Caco-2 (cell line): ENCODE results near the gene ANO6. TPM values are rescaled to one million over a fixed set of nuclear protein-coding genes. Genes with fewer than 3 reads are reported as not detected.
A peak's percentile ranks its signal among the peaks of the same experiment; 100 is the strongest.
"Not testable (repeated sequence)": the region's sequence is repeated elsewhere in the genome, so short reads cannot be mapped to it uniquely, and the experiment has no call there.

Experiments
- BruUV-seq: library from RNA; stranded (reverse); fragments of 400-500 nt; replicated peaks from 2 replicates; lab custom pipeline; 2021; lab: Mats Ljungman, UMichigan
- CTCF ChIA-PET: fragments of 300-600 bp; sonication (Branson Sonifier 250); formaldehyde crosslinking; loops from one replicate; lab custom pipeline; 2022; ENCODE audit warnings: antibody characterized with exemption; lab: Charles Lee
- POLR2A ChIA-PET: fragments of 300-600 bp; sonication (Branson Sonifier 250); formaldehyde crosslinking; loops from one replicate; lab custom pipeline; 2022; ENCODE audit warnings: antibody characterized with exemption; lab: Charles Lee
- DNase-seq, 2 experiments: peaks; one replicate each; pipeline versions ENCODE4 v3.0.0 to v3.0.0-alpha.2; 2020 to 2022
- H3K27me3 ChIP-seq: replicated peaks from 2 replicates; pipeline ENCODE4 v1.6.0; 2011; ENCODE audit warnings: low read length; ENCODE audit not compliant: control insufficient read depth, insufficient read depth
- H3K36me3 ChIP-seq: 2 replicates; pipeline ENCODE4 v1.5.1; 2011; ENCODE audit warnings: low read length; ENCODE audit not compliant: control insufficient read depth, insufficient read depth
- H3K4me1 ChIP-seq: fragments of 250-450 bp; sonication (Bioruptor Pico); 2 replicates; pipeline ENCODE4 v1.5.1; 2020; ENCODE audit warnings: mild to moderate bottlenecking
- H3K4me3 ChIP-seq: 2 replicates; pipeline ENCODE4 v1.5.1; 2011; ENCODE audit warnings: low read depth, mild to moderate bottlenecking, control low read depth, low read length
- H3K9me3 ChIP-seq: fragments of 250-450 bp; sonication (Bioruptor Pico); 2 replicates; pipeline ENCODE4 v1.5.1; 2020; ENCODE audit warnings: mild to moderate bottlenecking, moderate library complexity
- H3K27ac Mint-ChIP-seq: one replicate; pipeline ENCODE4 v1.8.0; 2022; ENCODE audit warnings: mixed read lengths; ENCODE audit not compliant: unreplicated experiment
- H3K27me3 Mint-ChIP-seq: one replicate; pipeline ENCODE4 v1.8.0; 2022; ENCODE audit warnings: mixed read lengths; ENCODE audit not compliant: insufficient read depth, unreplicated experiment
- H3K36me3 Mint-ChIP-seq: one replicate; pipeline ENCODE4 v1.8.0; 2022; ENCODE audit warnings: mild to moderate bottlenecking, mixed read lengths; ENCODE audit not compliant: insufficient read depth, unreplicated experiment
- H3K4me1 Mint-ChIP-seq: one replicate; pipeline ENCODE4 v1.8.0; 2022; ENCODE audit warnings: low read depth, mixed read lengths; ENCODE audit not compliant: unreplicated experiment
- H3K4me3 Mint-ChIP-seq: one replicate; pipeline ENCODE4 v1.8.0; 2022; ENCODE audit warnings: mild to moderate bottlenecking, moderate library complexity, mixed read lengths; ENCODE audit not compliant: unreplicated experiment
- H3K9me3 Mint-ChIP-seq: one replicate; pipeline ENCODE4 v1.8.0; 2022; ENCODE audit warnings: mixed read lengths; ENCODE audit not compliant: unreplicated experiment
- CTCF ChIP-seq, 2 experiments: fragments of 200-600 bp in 1 of 2; IDR thresholded peaks; 1 replicate in 1 of 2; 2 replicates in 1 of 2; pipeline versions ENCODE4 v1.5.1 to v1.8.0; 2011 to 2022; ENCODE audit warnings: antibody characterized with exemption in 1 of 2, control low read depth in 1 of 2, inconsistent platforms in 1 of 2, low read depth in 1 of 2, low read length in 1 of 2, mild to moderate bottlenecking in 1 of 2, moderate library complexity in 1 of 2; ENCODE audit not compliant: insufficient read depth in 1 of 2, severe bottlenecking in 1 of 2, unreplicated experiment in 1 of 2
- intact Hi-C: fragments of 100-400 bp; cut with micrococcal nuclease; formaldehyde crosslinking; loops from one replicate; pipeline ENCODE4 v1.10.0; 2022; ENCODE audit not compliant: unreplicated experiment
- total RNA-seq: library from RNA; stranded (reverse); gene quantifications from 2 replicates; pipeline ENCODE4 v1.2.3, GENCODE V29; 2022

The ANO6 gene
- total RNA-seq, 1 experiment from 2014 or later = 126 TPM

GRCh38 chr12:45260104-45260815, 44.4 kb downstream of the ANO6 start:
- POLR2A ChIA-PET = interaction anchor here (0.5 to 1.4 kb wide), 5 partner anchors 13 to 110 kb away, joined by 3 to 9 read pairs (median 4); partner anchors contain the start of gene ANO6

GRCh38 chr12:45260854-45261253, 45.0 kb downstream of the ANO6 start:
- H3K9me3 Mint-ChIP-seq = no peaks in the 10 kb centered on the region
- no TSS peak for BruUV-seq

More at GRCh38 chr12:45260104-45260815, 44.4 kb downstream of the ANO6 start:
- H3K36me3 Mint-ChIP-seq = peaks cover 24% of the 10 kb centered on the region
- Histone ChIP-seq H3K36me3 (no peaks in the 10 kb centered on the region), H3K4me3 (peak overlapping the region; percentile 29), H3K27me3 (no peaks in the 10 kb centered on the region), H3K4me1 (peaks cover 90% of the 10 kb centered on the region), H3K9me3 (no peaks in the 10 kb centered on the region)
- TF ChIP-seq CTCF (IDR thresholded peaks at IDR 0.05; ENCODE audit: insufficient read depth in 1 of 2, low read depth in 1 of 2, low read length in 1 of 2, severe bottlenecking in 1 of 2, unreplicated experiment in 1 of 2) = no peak
- peaks cover 65% of the 10 kb centered on the region for H3K4me1 Mint-ChIP-seq
- CTCF ChIA-PET = interaction anchor here (0.6 to 1.4 kb wide), 11 partner anchors 8 to 90 kb away, joined by 3 to 8 read pairs (median 4); partner anchors contain the start of gene ANO6
- intact Hi-C loops = loop anchor here (1.0 to 5.0 kb wide), 9 partner anchors 13 to 129 kb away; no protein-coding TSS in a partner anchor
- H3K27me3 Mint-ChIP-seq = no peaks in the 10 kb centered on the region
- peak; percentile 89 to 90 for DNase-seq
- H3K4me3 Mint-ChIP-seq = peak overlapping the region; percentile 42
- peak overlapping the region; percentile 58 for H3K27ac Mint-ChIP-seq
- BruUV-seq = no TSS peak
- no peaks in the 10 kb centered on the region for H3K9me3 Mint-ChIP-seq

GRCh38 chr12:45262185-45262584, 46.3 kb downstream of the ANO6 start:
- H3K27me3 Mint-ChIP-seq, H3K4me3 ChIP-seq, H3K36me3 ChIP-seq, H3K9me3 Mint-ChIP-seq, BruUV-seq, H3K9me3 ChIP-seq, POLR2A ChIA-PET, H3K27me3 ChIP-seq, CTCF ChIA-PET, DNase-seq, H3K4me3 Mint-ChIP-seq: not testable (repeated sequence)
- H3K4me1 Mint-ChIP-seq = peaks cover 69% of the 10 kb centered on the region
- intact Hi-C loops = loop anchor here (5.0 kb wide), 1 partner anchor 130 kb away; no protein-coding TSS in a partner anchor
- H3K4me1 ChIP-seq = peaks cover 78% of the 10 kb centered on the region
- peaks cover 29% of the 10 kb centered on the region for H3K36me3 Mint-ChIP-seq
- peak overlapping the region; percentile 16 for H3K27ac Mint-ChIP-seq

More at GRCh38 chr12:45260854-45261253, 45.0 kb downstream of the ANO6 start:
- Mint-ChIP-seq H3K4me3 (peak overlapping the region; percentile 42), H3K27me3 (no peaks in the 10 kb centered on the region), H3K36me3 (peaks cover 26% of the 10 kb centered on the region), H3K4me1 (peaks cover 71% of the 10 kb centered on the region), H3K27ac (peak overlapping the region; percentile 58)
- ChIA-PET CTCF (interaction anchor here (0.6 to 1.1 kb wide), 3 partner anchors 13 to 45 kb away, joined by 3 to 5 read pairs (median 3); partner anchors contain the start of gene ANO6), POLR2A (interaction anchor here (0.7 to 1.4 kb wide), 2 partner anchors 38 to 45 kb away, joined by 3 to 9 read pairs; partner anchors contain the start of gene ANO6)
- Histone ChIP-seq H3K4me1 (peaks cover 88% of the 10 kb centered on the region), H3K9me3 (no peaks in the 10 kb centered on the region), H3K36me3 (no peaks in the 10 kb centered on the region), H3K4me3 (no peak overlapping the region), H3K27me3 (no peaks in the 10 kb centered on the region)
- DNase-seq = no peak
- TF ChIP-seq CTCF (IDR thresholded peaks at IDR 0.05; ENCODE audit: insufficient read depth in 1 of 2, low read depth in 1 of 2, low read length in 1 of 2, severe bottlenecking in 1 of 2, unreplicated experiment in 1 of 2) = no peak
- intact Hi-C loops = loop anchor here (1.0 to 5.0 kb wide), 9 partner anchors 12 to 129 kb away; no protein-coding TSS in a partner anchor
